GM21447 (cell line): ENCODE measurements around the gene EIF4G3.
"Not testable (repeated sequence)": the region's sequence is repeated elsewhere in the genome, so short reads cannot be mapped to it uniquely, and the experiment has no call there.

Experiments used
- ATAC-seq: cut with Tn5 transposase; IDR thresholded peaks from one replicate; pipeline ENCODE4 v1.9.1; 2021; ENCODE audit not compliant: unreplicated experiment

EIF4G3 gene

DNA sequence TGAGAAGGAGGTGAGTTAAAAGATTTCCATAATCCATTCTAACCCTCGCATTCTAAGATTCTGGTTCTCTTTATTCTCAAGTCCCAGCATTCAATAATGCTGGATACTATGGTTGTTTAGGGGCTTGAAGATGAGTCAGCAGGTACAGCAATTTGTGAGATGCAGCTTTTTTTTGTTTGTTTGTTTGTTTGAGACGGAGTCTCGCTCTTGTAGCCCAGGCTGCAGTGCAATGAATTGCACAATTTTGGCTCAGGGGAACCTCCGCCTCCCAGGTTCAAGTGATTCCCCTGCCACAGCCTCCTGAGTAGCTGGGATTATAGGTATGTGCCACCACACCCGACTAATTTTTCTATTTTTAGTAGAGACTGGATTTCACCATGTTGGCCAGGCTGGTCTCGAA lies 23.3 kb downstream of the EIF4G3 start:
- no peak for ATAC-seq

GRCh38 chr1:21152423-21153100 lies 24.1 kb downstream of the EIF4G3 start:
- ATAC-seq, result no peak

- ATAC-seq, result no peak
These were observed 26.8 kb downstream of the EIF4G3 start for GRCh38 chr1:21149855-21150432.

- no peak for ATAC-seq
These were observed 27.3 kb downstream of the EIF4G3 start for GRCh38 chr1:21149430-21149854.

DNA sequence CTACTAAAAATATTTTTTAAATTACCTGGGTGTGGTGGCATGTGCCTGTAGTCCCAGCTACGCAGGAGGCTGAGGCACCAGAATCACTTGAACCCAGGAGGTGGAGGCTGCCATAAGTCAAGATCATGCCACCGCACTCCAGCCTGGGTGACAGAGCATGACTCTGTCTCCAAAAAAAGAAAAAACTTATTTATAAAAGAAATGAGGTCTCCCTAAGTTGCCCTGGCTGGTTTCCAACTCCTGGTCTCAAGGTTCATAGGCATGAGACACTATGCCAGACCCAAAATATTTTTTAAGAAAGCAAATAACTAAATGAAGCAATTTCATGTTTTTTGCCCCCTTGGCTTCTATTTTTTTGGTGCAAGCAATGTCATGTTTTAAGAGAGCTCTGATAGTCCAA lies 32.9 kb downstream of the EIF4G3 start:
- ATAC-seq, result no peak

GRCh38 chr1:21143138-21143537 lies 33.6 kb downstream of the EIF4G3 start:
- no peak for ATAC-seq

- no peak for ATAC-seq
These were observed 35.7 kb downstream of the EIF4G3 start for GRCh38 chr1:21141030-21141429.

- ATAC-seq, result no peak
These were observed 37.1 kb downstream of the EIF4G3 start for GRCh38 chr1:21139601-21140000.

DNA sequence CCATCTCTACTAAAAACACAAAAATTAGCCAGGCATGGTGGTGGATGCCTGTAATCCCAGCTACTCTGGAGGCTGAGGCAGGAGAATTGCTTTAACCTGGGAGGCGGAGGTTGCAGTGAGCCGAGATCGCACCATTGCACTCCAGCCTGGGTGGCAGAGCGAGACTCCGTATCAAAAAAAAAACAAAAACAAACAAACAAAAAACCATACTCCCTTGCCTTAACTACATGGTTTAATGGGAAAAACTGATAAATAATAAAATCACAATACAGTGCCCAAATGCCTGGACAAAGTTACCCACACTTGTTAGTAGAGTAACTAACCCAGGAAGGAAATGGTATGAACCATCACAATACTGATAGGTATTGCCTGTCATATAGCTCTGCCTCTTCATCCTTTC lies 40.4 kb downstream of the EIF4G3 start:
- ATAC-seq, result not testable (repeated sequence)

GRCh38 chr1:21131200-21131599 lies 45.5 kb downstream of the EIF4G3 start:
- ATAC-seq, result no peak

DNA sequence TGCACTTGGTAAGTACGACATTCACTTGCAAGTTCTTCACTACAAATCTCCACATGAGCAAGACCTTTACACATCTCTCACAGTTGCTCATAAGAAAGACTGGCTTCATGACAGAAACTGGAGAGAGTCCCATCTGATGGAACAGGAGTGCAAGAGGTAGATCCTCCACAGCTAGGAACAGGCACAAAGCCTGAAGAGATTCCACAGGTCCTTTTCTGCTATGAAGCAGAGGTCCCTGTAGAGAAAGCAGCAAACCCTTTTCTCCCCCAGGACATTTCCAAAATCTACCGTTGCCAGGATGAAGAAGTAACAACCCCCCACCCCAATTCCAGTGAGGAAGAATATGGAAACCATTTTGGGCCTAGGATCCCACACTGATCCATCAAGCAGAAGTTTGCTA lies 47.3 kb downstream of the EIF4G3 start:
- no peak for ATAC-seq

- no peak for ATAC-seq
These were observed 50.4 kb downstream of the EIF4G3 start for GRCh38 chr1:21126324-21126723.

- no peak for ATAC-seq
These were observed 51.9 kb downstream of the EIF4G3 start for GRCh38 chr1:21124846-21125245.

DNA sequence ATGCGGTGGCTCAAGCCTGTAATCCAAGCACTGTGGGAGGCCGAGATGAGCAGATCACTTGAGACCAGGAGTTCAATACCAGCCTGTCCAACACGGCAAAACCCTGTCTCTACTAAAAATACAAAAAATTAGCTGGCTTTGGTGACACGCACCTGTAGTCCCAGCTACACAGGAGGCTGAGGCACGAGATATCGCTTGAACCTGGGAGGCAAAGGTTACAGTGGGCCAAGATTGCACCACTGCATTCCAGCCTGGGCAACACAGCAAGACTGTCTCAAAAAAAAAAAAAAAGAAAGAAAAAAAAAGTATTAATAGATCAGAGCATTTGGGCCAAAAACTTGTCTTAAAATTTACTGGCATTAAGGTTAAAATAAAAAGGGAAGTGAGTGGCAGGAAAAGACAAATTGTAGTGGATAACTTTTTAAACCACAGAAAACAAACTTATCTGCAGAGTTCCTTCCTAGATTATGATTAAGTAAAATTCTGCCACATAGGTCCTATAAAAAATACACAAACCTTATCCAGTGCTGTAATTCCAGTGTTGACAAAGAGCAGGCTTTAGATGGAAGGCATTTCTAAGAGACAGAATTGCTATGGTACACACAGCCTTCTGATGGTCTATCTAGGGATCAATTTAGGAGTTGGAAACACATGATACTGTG lies 53.3 kb downstream of the EIF4G3 start:
- ATAC-seq, result no peak

GRCh38 chr1:21121764-21122471 lies 54.8 kb downstream of the EIF4G3 start:
- no peak for ATAC-seq

DNA sequence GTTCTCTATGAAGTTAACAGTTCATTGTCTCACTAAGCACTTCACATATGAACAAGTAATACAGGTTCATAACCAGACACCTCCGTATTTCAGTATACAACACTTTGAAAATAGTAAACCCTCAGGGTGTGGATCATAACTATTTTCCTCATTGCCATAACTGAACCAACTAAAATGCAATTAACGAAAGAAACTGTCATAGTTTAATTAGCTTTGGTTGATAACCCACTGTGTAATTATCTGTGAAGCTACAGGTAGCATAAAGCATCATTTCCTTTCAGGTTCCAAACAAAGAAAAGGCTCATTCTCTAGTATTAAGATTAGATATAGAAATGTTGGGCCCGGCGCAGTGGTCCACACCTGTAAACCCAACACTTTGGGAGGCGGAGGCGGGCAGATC lies 58.5 kb downstream of the EIF4G3 start:
- ATAC-seq, result no peak

- ATAC-seq, result no peak
These were observed 59.1 kb downstream of the EIF4G3 start for GRCh38 chr1:21117597-21118001.

DNA sequence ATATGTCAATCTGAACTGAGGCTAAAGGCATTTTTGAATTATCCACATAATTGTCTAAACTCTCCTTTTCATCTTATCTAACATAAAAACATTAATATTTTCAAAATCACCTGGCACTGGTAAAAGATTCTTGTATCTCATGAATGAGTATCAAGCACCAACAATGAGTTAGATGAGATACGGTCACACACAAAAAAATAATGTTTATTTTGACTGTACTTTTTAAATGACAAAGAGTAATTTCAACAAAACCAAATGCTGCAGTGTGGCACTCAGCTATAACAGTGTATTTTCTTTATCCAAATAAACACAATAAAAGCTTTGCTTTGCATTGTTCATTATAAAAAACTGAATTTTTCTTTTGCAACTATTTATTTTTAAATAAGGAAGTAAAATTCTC lies 59.5 kb downstream of the EIF4G3 start:
- no peak for ATAC-seq

DNA sequence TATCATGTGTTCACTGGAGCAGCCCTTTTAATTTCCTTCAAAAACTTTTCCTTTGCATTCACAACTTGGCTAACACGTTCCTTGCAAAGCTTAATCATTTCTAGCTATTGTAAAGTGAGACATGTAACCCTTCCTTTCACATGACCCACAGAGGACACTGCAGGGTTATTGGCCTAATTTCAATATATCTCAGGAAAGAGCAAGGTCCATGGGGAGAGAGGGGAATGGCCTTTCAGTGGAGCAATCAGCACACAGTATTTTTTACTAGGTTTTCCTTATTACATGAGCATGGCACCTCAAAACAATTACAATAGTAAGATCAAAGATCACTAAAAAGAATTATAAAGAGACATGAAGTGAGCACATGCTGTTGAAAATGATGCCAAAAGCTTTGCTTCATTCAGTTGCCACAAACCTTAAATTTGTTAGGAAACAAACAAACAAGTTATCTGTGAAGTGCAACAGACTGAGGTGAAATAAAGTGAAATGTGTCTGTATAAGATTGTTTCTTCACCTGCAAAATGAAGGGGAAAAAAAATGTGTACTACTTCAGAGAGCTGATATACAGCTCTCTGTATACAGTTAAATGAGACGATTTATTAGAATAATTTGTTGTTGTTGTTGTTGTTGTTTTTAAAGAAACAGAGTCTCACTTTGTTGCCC lies 61.5 kb downstream of the EIF4G3 start:
- ATAC-seq, result no peak

DNA sequence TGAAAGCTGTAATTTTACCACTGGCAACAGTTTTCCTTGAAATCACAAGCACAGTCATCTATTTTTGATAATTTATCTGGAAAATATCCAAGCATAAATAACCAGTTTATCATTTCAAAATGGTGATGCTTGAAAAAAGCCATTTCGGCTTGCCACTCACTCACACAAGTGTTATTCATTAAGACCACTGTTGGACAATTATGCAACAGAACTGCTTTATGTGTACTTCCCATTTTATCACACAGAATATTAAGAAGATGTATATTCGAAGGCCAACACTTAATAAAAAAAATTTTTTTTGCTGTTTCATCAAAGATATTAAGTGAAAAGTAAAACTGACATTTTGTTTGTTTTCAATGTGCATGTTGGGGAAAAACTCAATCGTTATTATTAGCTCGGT lies 62.3 kb downstream of the EIF4G3 start:
- ATAC-seq, result no peak

- no peak for ATAC-seq
These were observed 66.5 kb downstream of the EIF4G3 start for GRCh38 chr1:21110163-21110562.
